Gastroesophageal sphincter (tissue), 4 donors: Measurements from ENCODE around the gene MTR. TPM values are rescaled to one million over a fixed set of nuclear protein-coding genes. Genes with fewer than 3 reads are reported as not detected.

ENCODE experiments used
- ATAC-seq: fragments of 150-250 bp; one replicate; pipeline ENCODE4 v1.9.1; 2016; ENCODE audit warnings: mild to moderate bottlenecking, moderate library complexity
- H3K27ac ChIP-seq, 4 donors: fragments of 200-600 bp; sonication (generic) in 3 of 4; 1 replicate in 3 of 4; 2 replicates in 1 of 4; pipeline ENCODE4 v1.5.1; 2016 to 2019
- H3K27me3 ChIP-seq: fragments of 200-600 bp; sonication (generic); one replicate; pipeline ENCODE4 v1.5.1; 2019
- H3K36me3 ChIP-seq, 2 donors: fragments of 200-600 bp; sonication (generic); one replicate each; pipeline ENCODE4 v1.5.1; 2019; ENCODE audit warnings: control low read depth in 1 of 2
- H3K4me1 ChIP-seq, 3 donors: fragments of 200-600 bp; sonication (generic); 1 replicate in 2 of 3; 2 replicates in 1 of 3; pipeline ENCODE4 v1.5.1; 2016 to 2019; ENCODE audit warnings: control low read depth in 2 of 3
- H3K4me3 ChIP-seq, 2 donors: fragments of 200-600 bp; sonication (generic); one replicate each; pipeline ENCODE4 v1.5.1; 2019; ENCODE audit warnings: mild to moderate bottlenecking in 1 of 2, moderate library complexity in 1 of 2
- H3K9me3 ChIP-seq, 3 donors: fragments of 200-600 bp; sonication (generic); one replicate each; pipeline ENCODE4 v1.5.1; 2017 to 2019; ENCODE audit warnings: control low read depth in 2 of 3
- CTCF ChIP-seq, 4 experiments: fragments of 200-600 bp in 2 of 4; fragments of 450-650 bp in 2 of 4; sonication (generic) in 1 of 4; IDR thresholded peaks; one replicate each; pipeline ENCODE4 v1.5.1; 2017 to 2019; ENCODE audit warnings: antibody characterized with exemption in 4 of 4, mild to moderate bottlenecking in 2 of 4, moderate library complexity in 2 of 4
- EP300 ChIP-seq: sonication (generic); formaldehyde crosslinking; IDR thresholded peaks from one replicate; pipeline ENCODE4 v1.6.1; 2017; ENCODE audit warnings: antibody characterized with exemption, mild to moderate bottlenecking
- POLR2A ChIP-seq, 2 donors: fragments of 450-650 bp; IDR thresholded peaks; one replicate each; pipeline ENCODE4 v1.6.1; 2017; ENCODE audit warnings: antibody characterized with exemption in 2 of 2, mild to moderate bottlenecking in 2 of 2, moderate library complexity in 1 of 2
- POLR2AphosphoS5 ChIP-seq: sonication (generic); formaldehyde crosslinking; IDR thresholded peaks from one replicate; pipeline ENCODE4 v1.6.1; 2017; ENCODE audit warnings: antibody characterized with exemption
- WGBS, 2 donors: methylation state at CpG; one replicate each; pipeline ENCODE4 v1.1.5; 2018; ENCODE audit warnings: low coverage in 1 of 2; 5-methylcytosine and 5-hydroxymethylcytosine counted together
- total RNA-seq, 4 donors: library from RNA; depleted of rRNA; stranded (reverse); fragments of >200 nt; gene quantifications; one replicate each; pipeline ENCODE4 v1.1.0, GENCODE V29; 2016

Gene MTR
- total RNA-seq, 4 donors from 2014 or later: 34.6 to 50.3 (median 38.9) TPM

- TF ChIP-seq CTCF (IDR thresholded peaks at IDR 0.05) (no peak), POLR2A (IDR thresholded peaks at IDR 0.05) (no peak), POLR2AphosphoS5 (no peak), EP300 (no peak)
- 86 to 93% methylated on average over 2 of the region's 2 CpGs for WGBS, 2 donors
- Histone ChIP-seq H3K27ac (no peak overlapping the region), H3K27me3 (no peaks in the 10 kb centered on the region), H3K9me3 (peaks cover 0 to 14% (median 0%) of the 10 kb centered on the region in 3 donors), H3K36me3 (no peaks in the 10 kb centered on the region), H3K4me3 (no peak overlapping the region), H3K4me1 (no peaks in the 10 kb centered on the region)
- ATAC-seq: no peak
Observed at GRCh38 chr1:236914375-236914774, 119.3 kb downstream of the MTR start.

- 69 to 80% methylated on average over 3 to 5 of the region's 5 CpGs for WGBS, 2 donors
- no peak for TF ChIP-seq POLR2A (IDR thresholded peaks at IDR 0.05)
- TF ChIP-seq EP300: no peak
- no peak for TF ChIP-seq CTCF (IDR thresholded peaks at IDR 0.05)
- TF ChIP-seq POLR2AphosphoS5: no peak
- Histone ChIP-seq H3K9me3 (peaks cover 0 to 12% (median 0%) of the 10 kb centered on the region in 3 donors), H3K4me3 (no peak overlapping the region), H3K27me3 (no peaks in the 10 kb centered on the region), H3K27ac (no peak overlapping the region), H3K36me3 (no peaks in the 10 kb centered on the region), H3K4me1 (no peaks in the 10 kb centered on the region)
- no peak for ATAC-seq
Observed at GRCh38 chr1:236916131-236916800, 121.2 kb downstream of the MTR start.

GRCh38 chr1:236917448-236917847 is 122.4 kb downstream of the MTR start:
- ATAC-seq: no peak
- no peak for TF ChIP-seq POLR2AphosphoS5
- TF ChIP-seq CTCF (IDR thresholded peaks at IDR 0.05): no peak
- no peak for TF ChIP-seq EP300
- TF ChIP-seq POLR2A (IDR thresholded peaks at IDR 0.05): no peak
- no peaks in the 10 kb centered on the region for H3K4me1 ChIP-seq
- WGBS, 2 donors: 100% methylated on average over 1 of the region's 1 CpG
- H3K27ac ChIP-seq: no peak overlapping the region
- H3K9me3 ChIP-seq: peaks cover 0 to 12% (median 0%) of the 10 kb centered on the region in 3 donors
- H3K27me3 ChIP-seq: no peaks in the 10 kb centered on the region
- H3K36me3 ChIP-seq: no peaks in the 10 kb centered on the region
- H3K4me3 ChIP-seq: no peak overlapping the region

GRCh38 chr1:236920286-236920894 is 125.3 kb downstream of the MTR start:
- no peak for ATAC-seq
- TF ChIP-seq EP300: no peak
- no peak for TF ChIP-seq POLR2A (IDR thresholded peaks at IDR 0.05)
- TF ChIP-seq POLR2AphosphoS5: no peak
- no peak for TF ChIP-seq CTCF (IDR thresholded peaks at IDR 0.05)
- no peak overlapping the region for H3K4me3 ChIP-seq
- H3K27ac ChIP-seq: no peak overlapping the region
- H3K36me3 ChIP-seq: no peaks in the 10 kb centered on the region
- peaks cover 0 to 12% (median 0%) of the 10 kb centered on the region in 3 donors for H3K9me3 ChIP-seq
- no peaks in the 10 kb centered on the region for H3K4me1 ChIP-seq
- WGBS, 2 donors: 79 to 95% methylated on average over 3 of the region's 3 CpGs
- no peaks in the 10 kb centered on the region for H3K27me3 ChIP-seq

GRCh38 chr1:236921610-236922009 is 126.5 kb downstream of the MTR start:
- Histone ChIP-seq H3K9me3 (peaks cover 0 to 6% (median 0%) of the 10 kb centered on the region in 3 donors), H3K4me3 (no peak overlapping the region), H3K36me3 (no peaks in the 10 kb centered on the region), H3K27me3 (no peaks in the 10 kb centered on the region), H3K4me1 (no peaks in the 10 kb centered on the region), H3K27ac (no peak overlapping the region)
- 100% methylated on average over 1 of the region's 3 CpGs; no CpG with 5 or more reads in 1 of the 2 donors for WGBS, 2 donors
- ATAC-seq: no peak
- no peak for TF ChIP-seq POLR2AphosphoS5
- no peak for TF ChIP-seq CTCF (IDR thresholded peaks at IDR 0.05)
- TF ChIP-seq EP300: no peak
- no peak for TF ChIP-seq POLR2A (IDR thresholded peaks at IDR 0.05)
